Measurements from ENCODE around the gene MTHFD1L. TPM values are rescaled to one million over a fixed set of nuclear protein-coding genes. Genes with fewer than 3 reads are reported as not detected.
A peak's percentile ranks its signal among the peaks of the same experiment; 100 is the strongest.
"Not testable (repeated sequence)": the region's sequence is repeated elsewhere in the genome, so short reads cannot be mapped to it uniquely, and the experiment has no call there.

MTHFD1L gene
- total and polyA plus RNA-seq, 8 donors: 1.8 to 16.3 (median 8.8) TPM

GRCh38 chr6:151110576-151110905 is 245.0 kb downstream of the MTHFD1L start:
- TF ChIP-seq CTCF (IDR thresholded peaks at IDR 0.05) (no peak), POLR2A (IDR thresholded peaks at IDR 0.05) (no peak), POLR2AphosphoS5 (IDR thresholded peaks at IDR 0.05) (no peak), EP300 (IDR thresholded peaks at IDR 0.05) (no peak)
- Histone ChIP-seq H3K36me3 (no peaks in the 10 kb centered on the region), H3K27me3 (no peaks in the 10 kb centered on the region), H3K27ac (no peak overlapping the region), H3K9me3 (no peaks in the 10 kb centered on the region), H3K4me1 (no peaks in the 10 kb centered on the region), H3K4me3 (no peak overlapping the region)
- WGBS, 5 donors: 75 to 86% (median 79%) methylated on average over 4 of the region's 4 CpGs
- intact Hi-C loops (cut with DNase I; ENCODE audit: low total_unique reads): no loop called here
- DNase-seq: no peak

DNA sequence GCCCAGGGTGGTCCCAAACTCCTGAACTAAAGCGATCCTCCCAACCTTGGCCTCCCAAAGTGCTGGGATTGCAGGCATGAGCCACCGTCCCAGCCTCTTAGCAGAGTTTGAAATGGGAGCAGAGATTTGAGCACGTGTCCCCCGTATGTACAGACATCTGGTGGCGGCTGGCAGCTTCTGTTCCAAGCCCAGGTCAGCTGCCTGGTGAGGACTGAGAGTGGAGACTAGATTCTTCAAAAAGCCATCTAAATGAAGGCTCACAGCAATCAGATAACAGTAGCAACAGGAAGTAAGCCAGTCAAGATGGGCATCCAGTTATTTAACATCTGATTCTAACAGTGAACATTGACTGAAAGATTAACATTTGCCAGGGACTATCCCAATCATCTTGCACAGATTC is 246.2 kb downstream of the MTHFD1L start:
- no peaks in the 10 kb centered on the region for H3K36me3 ChIP-seq
- H3K4me3 ChIP-seq: no peak overlapping the region
- no peak for TF ChIP-seq CTCF (IDR thresholded peaks at IDR 0.05)
- TF ChIP-seq POLR2AphosphoS5 (IDR thresholded peaks at IDR 0.05): no peak
- TF ChIP-seq POLR2A (IDR thresholded peaks at IDR 0.05): no peak
- TF ChIP-seq EP300 (IDR thresholded peaks at IDR 0.05): no peak
- H3K27me3 ChIP-seq: no peaks in the 10 kb centered on the region
- DNase-seq: no peak
- H3K4me1 ChIP-seq: no peaks in the 10 kb centered on the region
- H3K27ac ChIP-seq: no peak overlapping the region
- no peaks in the 10 kb centered on the region for H3K9me3 ChIP-seq
- intact Hi-C loops (cut with DNase I; ENCODE audit: low total_unique reads): no loop called here
- WGBS, 5 donors: 72 to 79% (median 76%) methylated on average over 5 of the region's 5 CpGs

- WGBS, 5 donors: 77 to 89% (median 81%) methylated on average over 4 of the region's 4 CpGs
- DNase-seq: peak in 1 of 2 donors; percentile 41
- H3K4me1 ChIP-seq: no peaks in the 10 kb centered on the region
- H3K27ac ChIP-seq: no peak overlapping the region
- no peak overlapping the region for H3K4me3 ChIP-seq
- H3K36me3 ChIP-seq: no peaks in the 10 kb centered on the region
- no peaks in the 10 kb centered on the region for H3K9me3 ChIP-seq
- TF ChIP-seq POLR2AphosphoS5 (IDR thresholded peaks at IDR 0.05) (no peak), CTCF (IDR thresholded peaks at IDR 0.05) (no peak), POLR2A (IDR thresholded peaks at IDR 0.05) (no peak), EP300 (IDR thresholded peaks at IDR 0.05) (no peak)
- H3K27me3 ChIP-seq: no peaks in the 10 kb centered on the region
- intact Hi-C loops (cut with DNase I; ENCODE audit: low total_unique reads): no loop called here
Observed at GRCh38 chr6:151112130-151112529, 246.6 kb downstream of the MTHFD1L start.

GRCh38 chr6:151112884-151113283 is 247.4 kb downstream of the MTHFD1L start:
- intact Hi-C loops (cut with DNase I; ENCODE audit: low total_unique reads); DNase-seq; H3K9me3 ChIP-seq; H3K27ac ChIP-seq; H3K27me3 ChIP-seq; H3K36me3 ChIP-seq; H3K4me1 ChIP-seq; H3K4me3 ChIP-seq: not testable (repeated sequence)
- WGBS, 5 donors: 79 to 98% (median 92%) methylated on average over 3 of the region's 3 CpGs

GRCh38 chr6:151113641-151114040 is 248.1 kb downstream of the MTHFD1L start:
- Histone ChIP-seq H3K9me3 (no peaks in the 10 kb centered on the region), H3K4me3 (no peak overlapping the region), H3K4me1 (peaks cover 0 to 5% (median 0%) of the 10 kb centered on the region in 4 donors), H3K27ac (no peak overlapping the region), H3K27me3 (no peaks in the 10 kb centered on the region), H3K36me3 (no peaks in the 10 kb centered on the region)
- no peak for TF ChIP-seq EP300 (IDR thresholded peaks at IDR 0.05)
- no peak for TF ChIP-seq POLR2AphosphoS5 (IDR thresholded peaks at IDR 0.05)
- DNase-seq: no peak
- intact Hi-C loops (cut with DNase I; ENCODE audit: low total_unique reads): no loop called here
- 82 to 96% (median 89%) methylated on average over 5 of the region's 5 CpGs for WGBS, 5 donors

Measured in stomach (tissue), 9 donors.